ENCODE measurements around the gene FCHSD2.

DNA sequence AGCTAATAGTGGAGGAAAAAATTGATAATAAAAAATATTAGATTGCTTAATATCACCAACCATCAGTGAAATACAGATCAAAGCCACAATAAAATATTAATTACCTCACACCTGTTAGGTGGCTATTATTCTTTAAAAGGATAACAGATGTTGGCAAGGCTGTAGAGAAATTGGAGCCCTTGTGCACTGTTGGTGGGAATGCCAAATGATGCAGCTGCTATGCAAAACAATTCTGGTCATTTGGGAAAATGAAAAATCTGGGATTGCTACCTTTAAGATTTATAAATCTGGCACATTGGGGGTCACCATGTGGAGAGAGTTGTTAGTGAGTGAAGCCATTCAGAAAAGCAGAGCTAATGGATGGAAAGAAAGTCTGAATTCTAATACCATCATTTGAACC, 143.4 kb downstream of the FCHSD2 start:
- TF ChIP-seq KLF9 (CRISPR knock-in tag; IDR thresholded peaks at IDR 0.05; ENCODE audit: low read depth) (no peak), KAT8 (CRISPR knock-in tag; IDR thresholded peaks at IDR 0.05) (no peak), KLF6 (CRISPR knock-in tag; IDR thresholded peaks at IDR 0.05) (no peak), NFATC3 (CRISPR knock-in tag; IDR thresholded peaks at IDR 0.05) (no peak), ZBTB3 (CRISPR knock-in tag; IDR thresholded peaks at IDR 0.05; ENCODE audit: borderline replicate concordance, low read depth) (no peak), GTF2F1 (IDR thresholded peaks at IDR 0.05; ENCODE audit: low read length) (no peak), MXI1 (IDR thresholded peaks at IDR 0.05; ENCODE audit: borderline replicate concordance, low read depth, low read length) (no peak), THYN1 (CRISPR knock-in tag; IDR thresholded peaks at IDR 0.05; ENCODE audit: borderline replicate concordance, low read depth) (no peak), POLR2A (IDR thresholded peaks at IDR 0.05; ENCODE audit: insufficient read depth in 1 of 2, low read depth in 2 of 2, low read length in 2 of 2) (no peak), ZNF780A (CRISPR knock-in tag; IDR thresholded peaks at IDR 0.05) (no peak), NFIC (IDR thresholded peaks at IDR 0.05; ENCODE audit: low read length) (no peak), JUND (CRISPR knock-in tag; IDR thresholded peaks at IDR 0.05) (no peak)
- TF ChIP-seq, protein P1, sequence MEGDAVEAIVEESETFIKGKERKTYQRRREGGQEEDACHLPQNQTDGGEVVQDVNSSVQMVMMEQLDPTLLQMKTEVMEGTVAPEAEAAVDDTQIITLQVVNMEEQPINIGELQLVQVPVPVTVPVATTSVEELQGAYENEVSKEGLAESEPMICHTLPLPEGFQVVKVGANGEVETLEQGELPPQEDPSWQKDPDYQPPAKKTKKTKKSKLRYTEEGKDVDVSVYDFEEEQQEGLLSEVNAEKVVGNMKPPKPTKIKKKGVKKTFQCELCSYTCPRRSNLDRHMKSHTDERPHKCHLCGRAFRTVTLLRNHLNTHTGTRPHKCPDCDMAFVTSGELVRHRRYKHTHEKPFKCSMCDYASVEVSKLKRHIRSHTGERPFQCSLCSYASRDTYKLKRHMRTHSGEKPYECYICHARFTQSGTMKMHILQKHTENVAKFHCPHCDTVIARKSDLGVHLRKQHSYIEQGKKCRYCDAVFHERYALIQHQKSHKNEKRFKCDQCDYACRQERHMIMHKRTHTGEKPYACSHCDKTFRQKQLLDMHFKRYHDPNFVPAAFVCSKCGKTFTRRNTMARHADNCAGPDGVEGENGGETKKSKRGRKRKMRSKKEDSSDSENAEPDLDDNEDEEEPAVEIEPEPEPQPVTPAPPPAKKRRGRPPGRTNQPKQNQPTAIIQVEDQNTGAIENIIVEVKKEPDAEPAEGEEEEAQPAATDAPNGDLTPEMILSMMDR (CRISPR knock-in tag; IDR thresholded peaks at IDR 0.05), result no peak
- TF ChIP-seq, protein P2, sequence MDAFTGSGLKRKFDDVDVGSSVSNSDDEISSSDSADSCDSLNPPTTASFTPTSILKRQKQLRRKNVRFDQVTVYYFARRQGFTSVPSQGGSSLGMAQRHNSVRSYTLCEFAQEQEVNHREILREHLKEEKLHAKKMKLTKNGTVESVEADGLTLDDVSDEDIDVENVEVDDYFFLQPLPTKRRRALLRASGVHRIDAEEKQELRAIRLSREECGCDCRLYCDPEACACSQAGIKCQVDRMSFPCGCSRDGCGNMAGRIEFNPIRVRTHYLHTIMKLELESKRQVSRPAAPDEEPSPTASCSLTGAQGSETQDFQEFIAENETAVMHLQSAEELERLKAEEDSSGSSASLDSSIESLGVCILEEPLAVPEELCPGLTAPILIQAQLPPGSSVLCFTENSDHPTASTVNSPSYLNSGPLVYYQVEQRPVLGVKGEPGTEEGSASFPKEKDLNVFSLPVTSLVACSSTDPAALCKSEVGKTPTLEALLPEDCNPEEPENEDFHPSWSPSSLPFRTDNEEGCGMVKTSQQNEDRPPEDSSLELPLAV (CRISPR knock-in tag; conservative IDR thresholded peaks at IDR 0.05; ENCODE audit: low read depth), result no peak
